Breast epithelium (tissue), 3 donors: ENCODE results near the gene STARD10.

ENCODE experiments used
- POLR2A ChIP-seq: fragments of 450-650 bp; IDR thresholded peaks from one replicate; pipeline ENCODE4 v1.6.1; 2016; ENCODE audit warnings: antibody characterized with exemption, mild to moderate bottlenecking, moderate library complexity
- POLR2AphosphoS5 ChIP-seq, 3 donors: sonication (generic); formaldehyde crosslinking; IDR thresholded peaks; one replicate each; pipeline ENCODE4 v1.6.1; 2017; ENCODE audit warnings: antibody characterized with exemption in 3 of 3
- TF ChIP-seq, protein P1 (sequence below), 3 donors: fragments of 450-650 bp; IDR thresholded peaks; one replicate each; pipeline ENCODE4 v1.5.1; 2016 to 2017; ENCODE audit warnings: antibody characterized with exemption in 3 of 3, mild to moderate bottlenecking in 3 of 3, moderate library complexity in 3 of 3

DNA sequence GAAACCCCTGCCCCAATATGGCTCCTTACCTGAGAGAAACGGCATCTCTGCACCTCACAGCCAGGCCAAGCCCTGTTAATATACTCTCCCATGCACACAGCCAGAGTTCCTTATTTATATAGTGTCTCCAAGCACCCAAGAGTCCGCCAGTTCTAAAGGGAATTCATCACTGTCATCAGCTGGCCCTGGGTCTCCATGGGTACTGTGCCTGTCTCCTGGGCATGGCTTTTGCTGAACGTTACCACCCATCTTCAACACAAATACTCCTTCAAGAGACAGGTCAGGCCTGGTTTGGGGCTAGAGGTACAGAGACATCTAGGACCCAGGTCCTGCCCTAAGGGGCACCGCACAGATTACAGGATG is 18.7 kb upstream of the STARD10 start:
- TF ChIP-seq, protein P1, sequence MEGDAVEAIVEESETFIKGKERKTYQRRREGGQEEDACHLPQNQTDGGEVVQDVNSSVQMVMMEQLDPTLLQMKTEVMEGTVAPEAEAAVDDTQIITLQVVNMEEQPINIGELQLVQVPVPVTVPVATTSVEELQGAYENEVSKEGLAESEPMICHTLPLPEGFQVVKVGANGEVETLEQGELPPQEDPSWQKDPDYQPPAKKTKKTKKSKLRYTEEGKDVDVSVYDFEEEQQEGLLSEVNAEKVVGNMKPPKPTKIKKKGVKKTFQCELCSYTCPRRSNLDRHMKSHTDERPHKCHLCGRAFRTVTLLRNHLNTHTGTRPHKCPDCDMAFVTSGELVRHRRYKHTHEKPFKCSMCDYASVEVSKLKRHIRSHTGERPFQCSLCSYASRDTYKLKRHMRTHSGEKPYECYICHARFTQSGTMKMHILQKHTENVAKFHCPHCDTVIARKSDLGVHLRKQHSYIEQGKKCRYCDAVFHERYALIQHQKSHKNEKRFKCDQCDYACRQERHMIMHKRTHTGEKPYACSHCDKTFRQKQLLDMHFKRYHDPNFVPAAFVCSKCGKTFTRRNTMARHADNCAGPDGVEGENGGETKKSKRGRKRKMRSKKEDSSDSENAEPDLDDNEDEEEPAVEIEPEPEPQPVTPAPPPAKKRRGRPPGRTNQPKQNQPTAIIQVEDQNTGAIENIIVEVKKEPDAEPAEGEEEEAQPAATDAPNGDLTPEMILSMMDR (IDR thresholded peaks at IDR 0.05): no peak
- no peak for TF ChIP-seq POLR2A
- TF ChIP-seq POLR2AphosphoS5 (IDR thresholded peaks at IDR 0.05): no peak
